Measurements from ENCODE around the gene GPSM3. TPM values are rescaled to one million over a fixed set of nuclear protein-coding genes. Genes with fewer than 3 reads are reported as not detected.
"Not testable (repeated sequence)": the region's sequence is repeated elsewhere in the genome, so short reads cannot be mapped to it uniquely, and the experiment has no call there.

GPSM3 gene
- total RNA-seq, 4 donors from 2014 or later: 5.7 to 17.4 (median 8.6) TPM

- Histone ChIP-seq H3K27ac (replicated peaks in 1 of 4) (no peak overlapping the region), H3K27me3 (no peaks in the 10 kb centered on the region), H3K36me3 (peaks cover 0 to 17% (median 6%) of the 10 kb centered on the region in 4 donors), H3K4me1 (peaks cover 19 to 31% (median 29%) of the 10 kb centered on the region in 4 donors), H3K9me3 (no peaks in the 10 kb centered on the region), H3K4me3 (no peak overlapping the region)
- DNase-seq (ENCODE audit: extremely low spot score): no peak
- TF ChIP-seq POLR2A (IDR thresholded peaks at IDR 0.05; ENCODE audit: low read depth) (no peak), POLR2AphosphoS5 (IDR thresholded peaks at IDR 0.05) (no peak)
- 92% methylated on average over 4 of the region's 4 CpGs for WGBS
- intact Hi-C loops (cut with DNase I): no loop called here
Observed at GRCh38 chr6:32147401-32148132, 44.9 kb downstream of the GPSM3 start.

- no peak for TF ChIP-seq EP300 (IDR thresholded peaks at IDR 0.05)
- no peak for TF ChIP-seq POLR2A (IDR thresholded peaks at IDR 0.05; ENCODE audit: low read depth)
- intact Hi-C loops (cut with DNase I): no loop called here
- no peak for DNase-seq (ENCODE audit: extremely low spot score)
- no peak overlapping the region for H3K4me3 ChIP-seq
- peaks cover 12 to 24% (median 21%) of the 10 kb centered on the region in 4 donors for H3K4me1 ChIP-seq
- peaks cover 0 to 17% (median 6%) of the 10 kb centered on the region in 4 donors for H3K36me3 ChIP-seq
- H3K27ac ChIP-seq (replicated peaks in 1 of 4): no peak overlapping the region
- H3K27me3 ChIP-seq: no peaks in the 10 kb centered on the region
- 56% methylated on average over 4 of the region's 4 CpGs for WGBS
- H3K9me3 ChIP-seq: no peaks in the 10 kb centered on the region
Observed at GRCh38 chr6:32146687-32147086, 45.8 kb downstream of the GPSM3 start.

DNA sequence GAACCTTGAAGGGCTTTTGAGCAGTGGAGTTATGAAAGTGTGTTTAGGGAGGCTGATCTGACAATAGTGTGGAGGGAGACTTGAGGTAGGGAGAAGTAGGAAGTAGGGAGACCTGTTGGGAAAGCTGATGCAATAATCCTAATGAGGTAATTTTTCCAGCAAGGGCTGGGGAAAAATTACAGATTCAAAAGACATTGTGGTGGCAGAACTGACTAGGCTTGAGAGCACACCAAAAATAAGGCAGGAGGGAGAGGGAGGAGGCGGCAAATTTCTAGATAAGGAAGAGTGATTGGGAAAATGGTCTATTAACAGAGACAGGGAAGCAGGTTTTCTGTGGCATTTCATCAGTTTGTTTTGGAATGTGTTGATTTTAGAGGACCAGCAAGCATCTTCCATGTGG, 46.2 kb downstream of the GPSM3 start:
- Histone ChIP-seq H3K27ac (replicated peaks in 1 of 4) (no peak overlapping the region), H3K4me3 (no peak overlapping the region), H3K27me3 (no peaks in the 10 kb centered on the region), H3K9me3 (no peaks in the 10 kb centered on the region), H3K36me3 (peaks cover 0 to 17% (median 6%) of the 10 kb centered on the region in 4 donors), H3K4me1 (peaks cover 12 to 20% (median 17%) of the 10 kb centered on the region in 4 donors)
- TF ChIP-seq EP300 (IDR thresholded peaks at IDR 0.05): no peak
- TF ChIP-seq POLR2AphosphoS5 (IDR thresholded peaks at IDR 0.05): no peak
- TF ChIP-seq, protein P1, sequence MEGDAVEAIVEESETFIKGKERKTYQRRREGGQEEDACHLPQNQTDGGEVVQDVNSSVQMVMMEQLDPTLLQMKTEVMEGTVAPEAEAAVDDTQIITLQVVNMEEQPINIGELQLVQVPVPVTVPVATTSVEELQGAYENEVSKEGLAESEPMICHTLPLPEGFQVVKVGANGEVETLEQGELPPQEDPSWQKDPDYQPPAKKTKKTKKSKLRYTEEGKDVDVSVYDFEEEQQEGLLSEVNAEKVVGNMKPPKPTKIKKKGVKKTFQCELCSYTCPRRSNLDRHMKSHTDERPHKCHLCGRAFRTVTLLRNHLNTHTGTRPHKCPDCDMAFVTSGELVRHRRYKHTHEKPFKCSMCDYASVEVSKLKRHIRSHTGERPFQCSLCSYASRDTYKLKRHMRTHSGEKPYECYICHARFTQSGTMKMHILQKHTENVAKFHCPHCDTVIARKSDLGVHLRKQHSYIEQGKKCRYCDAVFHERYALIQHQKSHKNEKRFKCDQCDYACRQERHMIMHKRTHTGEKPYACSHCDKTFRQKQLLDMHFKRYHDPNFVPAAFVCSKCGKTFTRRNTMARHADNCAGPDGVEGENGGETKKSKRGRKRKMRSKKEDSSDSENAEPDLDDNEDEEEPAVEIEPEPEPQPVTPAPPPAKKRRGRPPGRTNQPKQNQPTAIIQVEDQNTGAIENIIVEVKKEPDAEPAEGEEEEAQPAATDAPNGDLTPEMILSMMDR (IDR thresholded peaks at IDR 0.05): no peak
- no peak for TF ChIP-seq POLR2A (IDR thresholded peaks at IDR 0.05; ENCODE audit: low read depth)
- intact Hi-C loops (cut with DNase I): no loop called here
- DNase-seq (ENCODE audit: extremely low spot score): no peak
- WGBS: 93% methylated on average over 1 of the region's 1 CpG

DNA sequence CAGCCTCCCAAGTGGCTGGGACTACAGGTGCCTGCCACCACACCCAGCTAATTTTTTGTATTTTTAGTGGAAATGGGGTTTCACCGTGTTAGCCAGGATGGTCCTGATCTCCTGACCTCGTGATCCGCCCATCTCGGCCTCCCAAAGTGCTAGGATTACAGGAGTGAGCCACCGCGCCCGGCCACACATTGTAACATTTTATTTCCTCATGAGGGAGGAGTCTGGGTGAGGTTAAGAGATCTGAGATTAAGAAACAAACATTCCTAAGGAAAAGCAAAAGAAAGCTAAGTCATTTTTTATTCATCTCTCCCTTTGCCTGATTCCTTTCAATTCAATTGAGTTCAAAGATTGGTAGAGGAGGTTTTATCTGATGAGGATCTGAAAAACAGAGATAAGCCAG, 48.2 kb downstream of the GPSM3 start:
- H3K4me3 ChIP-seq; DNase-seq (ENCODE audit: extremely low spot score); H3K27me3 ChIP-seq; H3K4me1 ChIP-seq; H3K27ac ChIP-seq (replicated peaks in 1 of 4); H3K9me3 ChIP-seq; intact Hi-C loops (cut with DNase I): not testable (repeated sequence)
- 87% methylated on average over 7 of the region's 7 CpGs for WGBS
- peaks cover 0 to 13% (median 5%) of the 10 kb centered on the region in 4 donors for H3K36me3 ChIP-seq

Small RNA genes lying within 50 kb of the gene (small RNA-seq; reads per million reads assigned to genes)
- gene AL662884.1 (0 reads per million in 3 donors), gene MIR6833 (0 reads per million in 3 donors)

Other genes starting within 250 kb of the GPSM3 start
- 10 to 100 TPM; 11.6 to 28.7 (median 12.7) TPM for gene CFB, start 246.5 kb downstream of the GPSM3 start, total RNA-seq
- gene NELFE, start 233.7 kb downstream of the GPSM3 start, total RNA-seq: 10 to 100 TPM; 79.3 to 81.7 (median 81.1) TPM
- gene SKIC2, start 233.5 kb downstream of the GPSM3 start, total RNA-seq: 10 to 100 TPM; 23.3 to 33.2 (median 28.5) TPM
- 10 to 100 TPM; 12.9 to 18.4 (median 15.9) TPM for gene DXO, start 220.5 kb downstream of the GPSM3 start, total RNA-seq
- 100 to 1,000 TPM in 2 of 4 donors, 10 to 100 TPM in 2; 31.6 to 187 (median 98.2) TPM for gene C4A, start 210.6 kb downstream of the GPSM3 start, total RNA-seq
- gene C4B, start 177.8 kb downstream of the GPSM3 start, total RNA-seq: 100 to 1,000 TPM in 1 of 4 donors, 10 to 100 TPM in 3; 45.3 to 203 (median 75.8) TPM
- 1 to 10 TPM in 3 of 4 donors, under 1 TPM in 1; 0.33 to 3.7 (median 1.9) TPM for gene CYP21A2, start 154.2 kb downstream of the GPSM3 start, total RNA-seq
- 100 to 1,000 TPM; 223 to 525 (median 326) TPM for gene TNXB, start 83.3 kb downstream of the GPSM3 start, total RNA-seq
- 10 to 100 TPM; 17.7 to 37.4 (median 27.2) TPM for gene ATF6B, start 64.4 kb downstream of the GPSM3 start, total RNA-seq
- 1 to 10 TPM; 2.7 to 6.3 (median 3.9) TPM for gene FKBPL, start 62.4 kb downstream of the GPSM3 start, total RNA-seq
- 1 to 10 TPM; 2.7 to 4.4 (median 4.0) TPM for gene PRRT1, start 40.7 kb downstream of the GPSM3 start, total RNA-seq
- 10 to 100 TPM; 14.9 to 31.4 (median 20.8) TPM for gene PPT2, start 38.5 kb downstream of the GPSM3 start, total RNA-seq
- 10 to 100 TPM in 2 of 4 donors, 1 to 10 TPM in 2; 8.1 to 20.7 (median 13.9) TPM for gene EGFL8, start 28.0 kb downstream of the GPSM3 start, total RNA-seq
- gene AGPAT1, start 16.6 kb downstream of the GPSM3 start, total RNA-seq: 10 to 100 TPM; 52.7 to 76.7 (median 68.9) TPM
- 10 to 100 TPM; 76.2 to 91.4 (median 88.5) TPM for gene RNF5, start 14.2 kb downstream of the GPSM3 start, total RNA-seq
- 1 to 10 TPM in 3 of 4 donors, under 1 TPM in 1; 0.83 to 5.9 (median 3.8) TPM for gene AGER, start 8.4 kb downstream of the GPSM3 start, total RNA-seq
- 10 to 100 TPM; 43.6 to 95.9 (median 59.3) TPM for gene PBX2, start 2.4 kb downstream of the GPSM3 start, total RNA-seq
- gene NOTCH4, start 31.4 kb upstream of the GPSM3 start, total RNA-seq: 10 to 100 TPM; 16.6 to 30.6 (median 19.8) TPM
- not detected for gene TSBP1, start 179.3 kb upstream of the GPSM3 start, total RNA-seq
- not detected for gene BTNL2, start 214.5 kb upstream of the GPSM3 start, total RNA-seq
- gene HLA-DRA, start 247.2 kb upstream of the GPSM3 start, total RNA-seq: 100 to 1,000 TPM in 3 of 4 donors, 10 to 100 TPM in 1; 93.9 to 223 (median 113) TPM